CD4-positive, alpha-beta T cell treated with Interleukin-17A for 4 hours (primary cell): ENCODE measurements around the gene MID1.

ENCODE experiments used
- DNase-seq: peaks from one replicate; pipeline ENCODE4 v3.0.0-alpha.2; 2020; ENCODE audit warnings: mixed read lengths

Gene MID1

GRCh38 chrX:10423716-10424115 lies 196.7 kb downstream of the MID1 start:
- no peak for DNase-seq

- DNase-seq, result no peak
Observed at GRCh38 chrX:10420134-10420533, 200.3 kb downstream of the MID1 start.

GRCh38 chrX:10416424-10416823 lies 204.0 kb downstream of the MID1 start:
- DNase-seq, result no peak

GRCh38 chrX:10415306-10416001 lies 204.9 kb downstream of the MID1 start:
- no peak for DNase-seq

GRCh38 chrX:10414862-10415261 lies 205.5 kb downstream of the MID1 start:
- DNase-seq, result no peak

GRCh38 chrX:10414156-10414824 lies 206.1 kb downstream of the MID1 start:
- DNase-seq, result no peak

- no peak for DNase-seq
Observed at GRCh38 chrX:10404436-10404835, 215.9 kb downstream of the MID1 start.

GRCh38 chrX:10401239-10401638 lies 219.1 kb downstream of the MID1 start:
- DNase-seq, result no peak

- DNase-seq, result no peak
Observed at GRCh38 chrX:10399043-10399741, 221.2 kb downstream of the MID1 start.

- DNase-seq, result no peak
Observed at GRCh38 chrX:10398215-10398614, 222.2 kb downstream of the MID1 start.

- DNase-seq, result no peak
Observed at GRCh38 chrX:10397349-10397748, 223.0 kb downstream of the MID1 start.

- DNase-seq, result no peak
Observed at GRCh38 chrX:10395643-10396042, 224.7 kb downstream of the MID1 start.
